Mucosa of descending colon (tissue), 3 donors: ENCODE measurements around the gene TICAM1. TPM values are rescaled to one million over a fixed set of nuclear protein-coding genes. Genes with fewer than 3 reads are reported as not detected.
A peak's percentile ranks its signal among the peaks of the same experiment; 100 is the strongest.

Experiments
- ATAC-seq: fragments of 200-7000 bp; cut with Tn5 transposase; one replicate; pipeline ENCODE4 v1.9.1; 2020; ENCODE audit warnings: mild to moderate bottlenecking, moderate library complexity
- DNase-seq, 3 donors: peaks; one replicate each; pipeline ENCODE4 v3.0.0-alpha.2; 2020
- H3K36me3 ChIP-seq: fragments of 200-600 bp; one replicate; pipeline ENCODE4 v1.8.0; 2021; ENCODE audit warnings: low read depth, mild to moderate bottlenecking
- H3K4me1 ChIP-seq: fragments of 200-600 bp; one replicate; pipeline ENCODE4 v1.8.0; 2021; ENCODE audit warnings: low read depth, mild to moderate bottlenecking
- H3K4me3 ChIP-seq: fragments of 200-600 bp; one replicate; pipeline ENCODE4 v1.8.0; 2021; ENCODE audit warnings: mild to moderate bottlenecking
- H3K9me3 ChIP-seq: fragments of 200-600 bp; one replicate; pipeline ENCODE4 v1.8.0; 2021; ENCODE audit warnings: mild to moderate bottlenecking
- CTCF ChIP-seq: fragments of 200-600 bp; IDR thresholded peaks from one replicate; pipeline ENCODE4 v1.8.0; 2022; ENCODE audit warnings: antibody characterized with exemption, mild to moderate bottlenecking
- intact Hi-C, 2 donors: fragments of 100-400 bp; cut with DNase I in 1 of 2; cut with micrococcal nuclease in 1 of 2; formaldehyde crosslinking; loops; one replicate each; pipeline versions ENCODE4 v1.11.0 to v1.11.1; 2022; cut with DNase I, micrococcal nuclease
- total RNA-seq, 3 donors: library from RNA; stranded (reverse); fragmentation: NEBNext Ultra II Directional in 2 of 3; extraction: Animal tissue kit (Norgen Biotek cat#: 25700) in 2 of 3; gene quantifications; one replicate each; pipeline versions ENCODE4 v1.2.1 to v1.2.4, GENCODE V29; 2021 to 2023
- donor health status: DM: no; HTN: no; CAD: no; lungs with moderate emphysema.
- donor health status: DM: no; HTN: no; CAD: no.
- donor health status: DM: no; HTN: yes; CAD: no.

Gene TICAM1
- total RNA-seq, 3 donors from 2014 or later, result 24.1 to 37.4 (median 26.4) TPM

GRCh38 chr19:4871711-4872110, 40.2 kb upstream of the TICAM1 start:
- Histone ChIP-seq H3K4me1 (peaks cover 2% of the 10 kb centered on the region), H3K4me3 (no peak overlapping the region), H3K36me3 (no peaks in the 10 kb centered on the region), H3K9me3 (no peaks in the 10 kb centered on the region)
- intact Hi-C loops, result loop anchor here (5.0 kb wide), 2 partner anchors 41 to 161 kb away; no protein-coding TSS in a partner anchor
- DNase-seq (no peak), ATAC-seq (no peak)
- TF ChIP-seq CTCF, result no peak

GRCh38 chr19:4870025-4870700, 38.7 kb upstream of the TICAM1 start:
- intact Hi-C loops, result loop anchor here (5.0 kb wide), 2 partner anchors 42 to 162 kb away; no protein-coding TSS in a partner anchor
- Histone ChIP-seq H3K9me3 (no peaks in the 10 kb centered on the region), H3K4me1 (peaks cover 8% of the 10 kb centered on the region), H3K4me3 (no peak overlapping the region), H3K36me3 (no peaks in the 10 kb centered on the region)
- TF ChIP-seq CTCF, result no peak
- ATAC-seq (peak; percentile 63), DNase-seq (peak; percentile 47 to 69 (median 60))

- peak in 2 of 3 donors; percentile 42 to 62 for DNase-seq
- H3K9me3 ChIP-seq, result no peaks in the 10 kb centered on the region
- peaks cover 8% of the 10 kb centered on the region for H3K4me1 ChIP-seq
- TF ChIP-seq CTCF, result no peak
- no peak overlapping the region for H3K4me3 ChIP-seq
- ATAC-seq, result no peak
- intact Hi-C loops, result no loop called here
- no peaks in the 10 kb centered on the region for H3K36me3 ChIP-seq
These were observed 36.8 kb upstream of the TICAM1 start for GRCh38 chr19:4868286-4868834.

- no peaks in the 10 kb centered on the region for H3K36me3 ChIP-seq
- ATAC-seq (peak; percentile 95), DNase-seq (peak; percentile 97 to 98 (median 98))
- intact Hi-C loops, result no loop called here
- H3K4me1 ChIP-seq, result peaks cover 8% of the 10 kb centered on the region
- TF ChIP-seq CTCF, result no peak
- H3K4me3 ChIP-seq, result peak within 1 kb of the TSS; percentile 67
- H3K9me3 ChIP-seq, result no peaks in the 10 kb centered on the region
These were observed 36.2 kb upstream of the TICAM1 start, which contains the start of gene PLIN3 for GRCh38 chr19:4867534-4868285. Gene PLIN3, minus strand, starts transcription at chr19:4867667. Its CDS starts 6,273 bp downstream, at chr19:4861394.

- intact Hi-C loops, result no loop called here
- Histone ChIP-seq H3K4me1 (peaks cover 9% of the 10 kb centered on the region), H3K9me3 (no peaks in the 10 kb centered on the region), H3K36me3 (no peaks in the 10 kb centered on the region), H3K4me3 (peak overlapping the region; percentile 67)
- DNase-seq, result peak; percentile 71 to 86 (median 74)
- ATAC-seq, result peak; percentile 14
- no peak for TF ChIP-seq CTCF
These were observed 35.3 kb upstream of the TICAM1 start for GRCh38 chr19:4866595-4867424.
